GM23338 (cell line): ENCODE data around the gene WNT1. TPM values are rescaled to one million over a fixed set of nuclear protein-coding genes. Genes with fewer than 3 reads are reported as not detected.

ENCODE experiments used
- ATAC-seq: fragments of 200-7000 bp; cut with Tn5 transposase; 3 replicates; pipeline ENCODE4 v1.9.1; 2020
- DNase-seq: peaks from one replicate; pipeline ENCODE4 v3.0.0-alpha.2; 2015; ENCODE audit warnings: low spot score
- H2AFZ ChIP-seq: fragments of 200-600 bp; sonication (generic); 2 replicates; pipeline ENCODE4 v1.8.0; 2016; ENCODE audit warnings: antibody characterized with exemption, mild to moderate bottlenecking, moderate library complexity
- H3F3A ChIP-seq: fragments of 200-600 bp; sonication (generic); replicated peaks from 2 replicates; pipeline ENCODE4 v1.8.0; 2017; ENCODE audit warnings: antibody characterized with exemption, mixed run types, low read depth
- H3K27ac ChIP-seq: fragments of 200-600 bp; sonication (generic); 2 replicates; pipeline ENCODE4 v1.6.1; 2016; ENCODE audit warnings: low read depth
- H3K27me3 ChIP-seq: fragments of 200-600 bp; sonication (generic); 2 replicates; pipeline ENCODE4 v1.8.0; 2016; ENCODE audit warnings: mild to moderate bottlenecking, mixed run types, moderate library complexity; ENCODE audit not compliant: insufficient read depth
- H3K36me3 ChIP-seq: fragments of 200-600 bp; sonication (generic); 2 replicates; pipeline ENCODE4 v1.8.0; 2016; ENCODE audit warnings: mild to moderate bottlenecking; ENCODE audit not compliant: insufficient read depth
- H3K4me1 ChIP-seq: fragments of 200-600 bp; sonication (generic); 2 replicates; pipeline ENCODE4 v1.8.0; 2016; ENCODE audit warnings: mild to moderate bottlenecking, moderate library complexity; ENCODE audit not compliant: insufficient read depth
- H3K4me2 ChIP-seq: fragments of 200-600 bp; sonication (generic); 2 replicates; pipeline ENCODE4 v1.7.1; 2017; ENCODE audit warnings: mixed run types
- H3K4me3 ChIP-seq: fragments of 200-600 bp; sonication (generic); 2 replicates; pipeline ENCODE4 v1.6.1; 2016; ENCODE audit warnings: mixed run types
- H3K79me2 ChIP-seq: fragments of 200-600 bp; sonication (generic); replicated peaks from 2 replicates; pipeline ENCODE4 v1.8.0; 2017; ENCODE audit warnings: mild to moderate bottlenecking; ENCODE audit not compliant: insufficient read depth
- H3K9me2 ChIP-seq: fragments of 200-600 bp; sonication (generic); 2 replicates; pipeline ENCODE4 v1.8.0; 2017; ENCODE audit not compliant: insufficient read depth
- H4K20me1 ChIP-seq: fragments of 200-600 bp; sonication (generic); replicated peaks from 2 replicates; pipeline ENCODE4 v1.8.0; 2017; ENCODE audit warnings: mild to moderate bottlenecking; ENCODE audit not compliant: insufficient read depth
- H3K27ac Mint-ChIP-seq: 2 replicates; pipeline ENCODE4 v1.8.0; 2020; ENCODE audit warnings: inconsistent platforms, mild to moderate bottlenecking, moderate library complexity, mixed read lengths
- H3K27me3 Mint-ChIP-seq: 3 replicates; pipeline ENCODE4 v1.8.0; 2022; ENCODE audit warnings: low read depth, mild to moderate bottlenecking, moderate library complexity, mixed read lengths, inconsistent platforms; ENCODE audit not compliant: insufficient read depth, poor library complexity
- H3K36me3 Mint-ChIP-seq: 3 replicates; pipeline ENCODE4 v1.8.0; 2021; ENCODE audit warnings: low read depth, mild to moderate bottlenecking, inconsistent platforms, moderate library complexity, mixed read lengths
- H3K4me1 Mint-ChIP-seq: 3 replicates; pipeline ENCODE4 v1.8.0; 2020; ENCODE audit warnings: mild to moderate bottlenecking, inconsistent platforms, mixed read lengths
- H3K4me3 Mint-ChIP-seq: 3 replicates; pipeline ENCODE4 v1.8.0; 2021; ENCODE audit warnings: moderate library complexity, mild to moderate bottlenecking, inconsistent platforms, mixed read lengths
- H3K9me3 Mint-ChIP-seq: 3 replicates; pipeline ENCODE4 v1.8.0; 2020; ENCODE audit warnings: moderate library complexity, mild to moderate bottlenecking, inconsistent platforms, mixed read lengths
- CREB1 ChIP-seq: fragments of 250-450 bp; sonication (Bioruptor Pico); IDR thresholded peaks from 2 replicates; pipeline ENCODE4 v1.5.0; 2020; ENCODE audit warnings: low read depth, mild to moderate bottlenecking, moderate library complexity
- CTCF ChIP-seq, 2 experiments: fragments of 200-600 bp in 1 of 2; sonication (generic) in 1 of 2; conservative IDR thresholded peaks; 2 replicates each; pipeline versions ENCODE4 v1.5.1 to v1.6.1; 2016 to 2017; ENCODE audit warnings: antibody characterized with exemption in 2 of 2, low read depth in 2 of 2, mild to moderate bottlenecking in 2 of 2, moderate library complexity in 1 of 2
- EZH2 ChIP-seq: fragments of 200-600 bp; sonication (generic); IDR thresholded peaks from one replicate; pipeline ENCODE4 v1.8.0; 2017; ENCODE audit warnings: antibody characterized with exemption, mild to moderate bottlenecking, low read depth; ENCODE audit not compliant: unreplicated experiment
- REST ChIP-seq: IDR thresholded peaks from one replicate; pipeline ENCODE4 v1.6.1; 2018; ENCODE audit warnings: antibody characterized with exemption; ENCODE audit not compliant: unreplicated experiment
- ZNF114 ChIP-seq: fragments of 250-450 bp; sonication (Bioruptor Pico); IDR thresholded peaks from 2 replicates; pipeline ENCODE4 v1.5.0; 2020; ENCODE audit warnings: mild to moderate bottlenecking, moderate library complexity
- polyA plus RNA-seq: library from polyadenylated mRNA; unstranded; fragments of >200 nt; fragmentation: Nextera tagmentation; extraction: Ambion mirVana; gene quantifications from 2 replicates; pipeline ENCODE4 v1.2.1, GENCODE V29; 2016
- total RNA-seq: library from RNA; depleted of rRNA; stranded (reverse); fragments of >200 nt; shearing (Covaris generic); gene quantifications from 2 replicates; pipeline ENCODE4 v1.2.3, GENCODE V29; 2014

The WNT1 gene
- total and polyA plus RNA-seq, 2 experiments from 2014 or later = not detected

- H3F3A ChIP-seq = peaks cover 16% of the 10 kb centered on the region; the same call in 1 of the 2 replicates
- DNase-seq (peak; percentile 7), ATAC-seq (no peak)
- no peak overlapping the region for H3K27ac Mint-ChIP-seq
- no peaks in the 10 kb centered on the region for H3K79me2 ChIP-seq
- H4K20me1 ChIP-seq = 0 out of 2 replicates have a peak, but pooled peaks cover 4% of the 10 kb centered on the region
- no peak overlapping the region for H3K27ac ChIP-seq
- no peaks in the 10 kb centered on the region for H3K36me3 ChIP-seq
- H3K9me3 Mint-ChIP-seq = no peaks in the 10 kb centered on the region
- H3K36me3 Mint-ChIP-seq = no peaks in the 10 kb centered on the region; the same call in 2 of the 3 replicates
- H3K4me1 Mint-ChIP-seq = peaks cover 21% of the 10 kb centered on the region
- H2AFZ ChIP-seq = peak overlapping the region; percentile 80; the same call in 1 of the 2 replicates
- 0 out of 3 replicates have a peak overlapping the region, but pooled peaks have one; percentile 28 for H3K4me3 Mint-ChIP-seq
- H3K9me2 ChIP-seq = no peaks in the 10 kb centered on the region
- H3K4me1 ChIP-seq = peaks cover 7% of the 10 kb centered on the region; the same call in 1 of the 2 replicates
- H3K27me3 ChIP-seq = peaks cover 91% of the 10 kb centered on the region
- peaks cover 54% of the 10 kb centered on the region for H3K27me3 Mint-ChIP-seq
- H3K4me2 ChIP-seq = peak overlapping the region; percentile 54
- no peak for TF ChIP-seq CREB1 (CRISPR knock-in tag)
- TF ChIP-seq ZNF114 = no peak
- TF ChIP-seq EZH2 = peak; percentile 50
- H3K4me3 ChIP-seq = peak overlapping the region; percentile 44; the same call in 1 of the 2 replicates
Observed at GRCh38 chr12:48994224-48995085, 16.3 kb downstream of the WNT1 start.

- Histone ChIP-seq H3K79me2 (no peaks in the 10 kb centered on the region), H3K27ac (no peak overlapping the region), H3K4me3 (peak overlapping the region; percentile 44; the same call in 1 of the 2 replicates), H3K4me1 (peaks cover 15% of the 10 kb centered on the region; the same call in 1 of the 2 replicates), H3K27me3 (peaks cover 91% of the 10 kb centered on the region), H4K20me1 (0 out of 2 replicates have a peak, but pooled peaks cover 4% of the 10 kb centered on the region), H3K9me2 (no peaks in the 10 kb centered on the region), H3F3A (peaks cover 18% of the 10 kb centered on the region; the same call in 1 of the 2 replicates), H3K4me2 (peak overlapping the region; percentile 54), H2AFZ (no peak overlapping the region; the same call in 1 of the 2 replicates), H3K36me3 (no peaks in the 10 kb centered on the region)
- Mint-ChIP-seq H3K27ac (no peak overlapping the region), H3K4me1 (peaks cover 29% of the 10 kb centered on the region), H3K4me3 (peak overlapping the region; percentile 28; the same call in 1 of the 3 replicates), H3K9me3 (no peaks in the 10 kb centered on the region), H3K36me3 (no peaks in the 10 kb centered on the region; the same call in 2 of the 3 replicates), H3K27me3 (peaks cover 62% of the 10 kb centered on the region)
- peak; percentile 97 for DNase-seq
- peak; percentile 51 for ATAC-seq
- TF ChIP-seq EZH2 (peak; percentile 82), REST (no peak), CTCF (conservative IDR thresholded peaks at IDR 0.05; ENCODE audit: low read depth in 2 of 2) (peak; percentile 62 to 79)
Observed at GRCh38 chr12:48995086-48995879, 17.2 kb downstream of the WNT1 start.
